ENCODE results near the gene TAX1BP3. TPM values are rescaled to one million over a fixed set of nuclear protein-coding genes. Genes with fewer than 3 reads are reported as not detected.

Gene TAX1BP3
- total and polyA plus RNA-seq, 2 of the 13 experiments (the other 11 are each of a cell fraction or from before 2014, with no cell fraction given): 16.7 to 45.1 TPM

DNA sequence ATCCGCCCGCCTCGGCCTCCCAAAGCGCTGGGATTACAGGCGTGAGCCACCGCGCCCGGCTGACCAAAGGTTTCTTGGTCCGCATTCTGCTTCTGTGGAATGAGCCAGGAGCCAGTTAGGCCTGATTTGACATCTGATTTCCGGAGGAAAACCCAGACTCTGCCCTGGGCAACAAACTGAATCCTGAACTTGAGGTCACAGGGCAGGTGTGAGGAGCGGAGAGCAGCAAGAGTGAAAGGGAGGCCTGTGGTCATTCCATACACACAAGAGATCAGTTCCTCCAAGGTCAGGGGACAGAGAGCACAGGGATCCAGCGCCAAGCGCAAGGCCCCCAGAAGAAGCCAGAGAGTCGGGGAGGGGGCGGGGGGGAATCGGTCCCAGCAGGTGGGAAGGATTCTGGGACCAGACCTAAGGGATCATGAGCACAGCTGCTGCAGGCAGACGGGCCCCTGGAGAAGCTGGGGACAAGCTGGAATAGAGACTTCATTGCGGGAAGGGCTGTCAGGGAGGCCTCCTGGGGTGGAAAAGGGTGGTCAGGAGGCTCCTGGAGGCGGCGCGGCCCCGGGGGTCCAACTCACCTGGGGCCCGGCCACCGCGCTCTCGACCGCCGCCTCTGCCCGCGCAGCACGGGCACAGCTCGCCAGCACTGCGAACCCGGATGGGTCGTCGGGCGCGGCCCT is 32.8 kb downstream of the TAX1BP3 start (continued):
- no peak for TF ChIP-seq MAZ (IDR thresholded peaks at IDR 0.05; ENCODE audit: borderline replicate concordance, low read depth, low read length)
- TF ChIP-seq MAZ (CRISPR knock-in tag; IDR thresholded peaks at IDR 0.05; ENCODE audit: low read depth): peak; percentile 46
- no peak for TF ChIP-seq ATF1 (CRISPR knock-in tag; IDR thresholded peaks at IDR 0.05)
- TF ChIP-seq TRIM22 (IDR thresholded peaks at IDR 0.05): no peak
- TF ChIP-seq ZNF543 (CRISPR knock-in tag; IDR thresholded peaks at IDR 0.05): 0 out of 2 replicates have a peak, but pooled peaks have one; percentile 11
- no peak for TF ChIP-seq ZNF546 (CRISPR knock-in tag; conservative IDR thresholded peaks at IDR 0.05)
- TF ChIP-seq, protein P1, sequence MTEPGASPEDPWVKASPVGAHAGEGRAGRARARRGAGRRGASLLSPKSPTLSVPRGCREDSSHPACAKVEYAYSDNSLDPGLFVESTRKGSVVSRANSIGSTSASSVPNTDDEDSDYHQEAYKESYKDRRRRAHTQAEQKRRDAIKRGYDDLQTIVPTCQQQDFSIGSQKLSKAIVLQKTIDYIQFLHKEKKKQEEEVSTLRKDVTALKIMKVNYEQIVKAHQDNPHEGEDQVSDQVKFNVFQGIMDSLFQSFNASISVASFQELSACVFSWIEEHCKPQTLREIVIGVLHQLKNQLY (CRISPR knock-in tag; IDR thresholded peaks at IDR 0.05): no peak
- TF ChIP-seq TMF1 (CRISPR knock-in tag; IDR thresholded peaks at IDR 0.05; ENCODE audit: low read depth): no peak
- TF ChIP-seq TOE1 (CRISPR knock-in tag; IDR thresholded peaks at IDR 0.05): no peak
- no peak; a peak in 1 of 4 replicates for TF ChIP-seq HMGXB4 (CRISPR knock-in tag; IDR thresholded peaks at IDR 0.05; ENCODE audit: borderline replicate concordance in 1 of 2, low read depth in 1 of 2)
- no peak for TF ChIP-seq FOXO1 (CRISPR knock-in tag; IDR thresholded peaks at IDR 0.05)
- TF ChIP-seq ZNF788 (CRISPR knock-in tag; IDR thresholded peaks at IDR 0.05; ENCODE audit: borderline replicate concordance): 0 out of 2 replicates have a peak, but pooled peaks have one; percentile 57
- TF ChIP-seq, protein P2, sequence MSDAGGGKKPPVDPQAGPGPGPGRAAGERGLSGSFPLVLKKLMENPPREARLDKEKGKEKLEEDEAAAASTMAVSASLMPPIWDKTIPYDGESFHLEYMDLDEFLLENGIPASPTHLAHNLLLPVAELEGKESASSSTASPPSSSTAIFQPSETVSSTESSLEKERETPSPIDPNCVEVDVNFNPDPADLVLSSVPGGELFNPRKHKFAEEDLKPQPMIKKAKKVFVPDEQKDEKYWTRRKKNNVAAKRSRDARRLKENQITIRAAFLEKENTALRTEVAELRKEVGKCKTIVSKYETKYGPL (CRISPR knock-in tag; IDR thresholded peaks at IDR 0.05): no peak
- TF ChIP-seq ZNF30 (CRISPR knock-in tag; IDR thresholded peaks at IDR 0.05): no peak
- TF ChIP-seq, protein P3, sequence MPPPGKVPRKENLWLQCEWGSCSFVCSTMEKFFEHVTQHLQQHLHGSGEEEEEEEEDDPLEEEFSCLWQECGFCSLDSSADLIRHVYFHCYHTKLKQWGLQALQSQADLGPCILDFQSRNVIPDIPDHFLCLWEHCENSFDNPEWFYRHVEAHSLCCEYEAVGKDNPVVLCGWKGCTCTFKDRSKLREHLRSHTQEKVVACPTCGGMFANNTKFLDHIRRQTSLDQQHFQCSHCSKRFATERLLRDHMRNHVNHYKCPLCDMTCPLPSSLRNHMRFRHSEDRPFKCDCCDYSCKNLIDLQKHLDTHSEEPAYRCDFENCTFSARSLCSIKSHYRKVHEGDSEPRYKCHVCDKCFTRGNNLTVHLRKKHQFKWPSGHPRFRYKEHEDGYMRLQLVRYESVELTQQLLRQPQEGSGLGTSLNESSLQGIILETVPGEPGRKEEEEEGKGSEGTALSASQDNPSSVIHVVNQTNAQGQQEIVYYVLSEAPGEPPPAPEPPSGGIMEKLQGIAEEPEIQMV (CRISPR knock-in tag; IDR thresholded peaks at IDR 0.05; ENCODE audit: low read depth): no peak
- TF ChIP-seq JARID2 (CRISPR knock-in tag; IDR thresholded peaks at IDR 0.05; ENCODE audit: insufficient replicate concordance): no peak
- no peak; the same call in 1 of the 2 replicates for TF ChIP-seq SPEN (CRISPR knock-in tag; IDR thresholded peaks at IDR 0.05; ENCODE audit: low read depth)
- no peak for TF ChIP-seq SP4 (CRISPR knock-in tag; IDR thresholded peaks at IDR 0.05)
- no peak for TF ChIP-seq JUND (CRISPR knock-in tag; IDR thresholded peaks at IDR 0.05)
- TF ChIP-seq SMAD9 (CRISPR knock-in tag; IDR thresholded peaks at IDR 0.05): no peak; the same call in 1 of the 2 replicates
- TF ChIP-seq PLSCR1 (CRISPR knock-in tag; IDR thresholded peaks at IDR 0.05; ENCODE audit: borderline replicate concordance): no peak
- TF ChIP-seq ZNF773 (CRISPR knock-in tag; IDR thresholded peaks at IDR 0.05; ENCODE audit: borderline replicate concordance): no peak
